HCT116 (cell line): Measurements from ENCODE around the gene PPP1R15A.

Experiments used
- CEBPB ChIP-seq: IDR thresholded peaks from 2 replicates; pipeline ENCODE4 v1.6.1; 2012; ENCODE audit warnings: low read depth
- CTCF ChIP-seq, 3 experiments: fragments of 200-600 bp in 1 of 3; sonication (generic) in 1 of 3; IDR thresholded peaks in 2 of 3; conservative IDR thresholded peaks in 1 of 3; 2 replicates each; pipeline ENCODE4 v1.5.1; 2012 to 2017; ENCODE audit warnings: low read depth in 2 of 3, low read length in 2 of 3, antibody characterized with exemption in 1 of 3, borderline replicate concordance in 1 of 3, control low read depth in 1 of 3, mild to moderate bottlenecking in 1 of 3, mixed read lengths in 1 of 3, mixed run types in 1 of 3, moderate library complexity in 1 of 3; ENCODE audit not compliant: insufficient read depth in 1 of 3
- EZH2 ChIP-seq: fragments of 200-600 bp; sonication (generic); IDR thresholded peaks from 2 replicates; pipeline ENCODE4 v1.6.1; 2017; ENCODE audit warnings: antibody characterized with exemption, mixed run types
- EZH2phosphoT487 ChIP-seq: fragments of 200-600 bp; IDR thresholded peaks from 2 replicates; pipeline ENCODE4 v1.6.1; 2018; ENCODE audit warnings: antibody characterized with exemption, borderline replicate concordance
- POLR2A ChIP-seq: IDR thresholded peaks from 2 replicates; pipeline ENCODE4 v1.7.0; 2011; ENCODE audit warnings: borderline replicate concordance; ENCODE audit not compliant: insufficient read depth, insufficient read length; ENCODE audit errors: extremely low read depth
- POLR2AphosphoS5 ChIP-seq: IDR thresholded peaks from 2 replicates; pipeline ENCODE4 v1.6.1; 2011; ENCODE audit warnings: mild to moderate bottlenecking, low read depth, low read length, moderate library complexity
- RAD21 ChIP-seq: IDR thresholded peaks from 2 replicates; pipeline ENCODE4 v1.6.1; 2012; ENCODE audit warnings: low read depth, mild to moderate bottlenecking
- SIN3A ChIP-seq: IDR thresholded peaks from 2 replicates; pipeline ENCODE4 v1.6.1; 2012; ENCODE audit warnings: low read depth
- SP1 ChIP-seq: IDR thresholded peaks from 2 replicates; pipeline ENCODE4 v1.6.1; 2012; ENCODE audit warnings: low read depth
- SRF ChIP-seq: IDR thresholded peaks from 2 replicates; pipeline ENCODE4 v1.6.1; 2012; ENCODE audit warnings: low read depth
- TCF7L2 ChIP-seq: IDR thresholded peaks from 2 replicates; pipeline ENCODE4 v1.7.0; 2011; ENCODE audit warnings: borderline replicate concordance, inconsistent platforms; ENCODE audit not compliant: insufficient read depth, insufficient read length; ENCODE audit errors: extremely low read depth
- ZFX ChIP-seq: fragments of 450-650 bp; IDR thresholded peaks from 2 replicates; pipeline ENCODE4 v1.6.1; 2017
- ZNF274 ChIP-seq: fragments of 200-500 bp; sonication (Bioruptor generic); IDR thresholded peaks from 2 replicates; pipeline ENCODE4 v1.6.1; 2014; ENCODE audit warnings: mild to moderate bottlenecking, low read depth, low read length, inconsistent platforms

GRCh38 chr19:48853483-48853882 is 18.7 kb upstream of the PPP1R15A start:
- TF ChIP-seq SRF, result no peak
- TF ChIP-seq ZFX, result no peak
- no peak for TF ChIP-seq CTCF (IDR thresholded peaks at IDR 0.05 in 2 of 3, conservative IDR thresholded peaks at IDR 0.05 in 1 of 3; ENCODE audit: borderline replicate concordance in 1 of 3, insufficient read depth in 1 of 3, low read depth in 2 of 3, low read length in 2 of 3)
- TF ChIP-seq EZH2phosphoT487, result no peak
- TF ChIP-seq RAD21, result no peak
- no peak for TF ChIP-seq SIN3A
- no peak for TF ChIP-seq EZH2
- TF ChIP-seq POLR2A, result no peak
- no peak for TF ChIP-seq ZNF274
- no peak for TF ChIP-seq CEBPB
- no peak for TF ChIP-seq SP1
- TF ChIP-seq TCF7L2, result no peak
- TF ChIP-seq POLR2AphosphoS5, result no peak
